Activated T-cell treated with anti-CD3 and anti-CD28 coated beads, Interleukin-2, amount 50 U/mL, for 24 hours (primary cell): ENCODE data around the gene ZNF778.
"Not testable (repeated sequence)": the region's sequence is repeated elsewhere in the genome, so short reads cannot be mapped to it uniquely, and the experiment has no call there.

Experiments
- DNase-seq: peaks from one replicate; pipeline ENCODE4 v3.0.0-alpha.2; 2020
- H3K27ac Mint-ChIP-seq: 2 replicates; pipeline ENCODE4 v1.8.0; 2020; ENCODE audit warnings: mild to moderate bottlenecking, mixed read lengths
- H3K27me3 Mint-ChIP-seq: 2 replicates; pipeline ENCODE4 v1.8.0; 2020; ENCODE audit warnings: mixed read lengths
- H3K36me3 Mint-ChIP-seq: 2 replicates; pipeline ENCODE4 v1.8.0; 2020; ENCODE audit warnings: low read depth, mixed read lengths
- H3K4me1 Mint-ChIP-seq: 2 replicates; pipeline ENCODE4 v1.8.0; 2020; ENCODE audit warnings: low read depth, mixed read lengths
- H3K4me3 Mint-ChIP-seq: 2 replicates; pipeline ENCODE4 v1.8.0; 2020; ENCODE audit warnings: mild to moderate bottlenecking, moderate library complexity, mixed read lengths
- H3K9me3 Mint-ChIP-seq: 2 replicates; pipeline ENCODE4 v1.8.0; 2020; ENCODE audit warnings: mixed read lengths

Gene ZNF778

GRCh38 chr16:89187770-89188392 is 29.6 kb upstream of the ZNF778 start:
- Mint-ChIP-seq H3K4me1 (peaks cover 3% of the 10 kb centered on the region), H3K36me3 (no peaks in the 10 kb centered on the region), H3K9me3 (no peaks in the 10 kb centered on the region), H3K27ac (no peak overlapping the region), H3K27me3 (no peaks in the 10 kb centered on the region), H3K4me3 (no peak overlapping the region)
- DNase-seq = no peak

GRCh38 chr16:89188471-89189357 is 28.8 kb upstream of the ZNF778 start:
- H3K27ac Mint-ChIP-seq, H3K4me3 Mint-ChIP-seq, H3K27me3 Mint-ChIP-seq: not testable (repeated sequence)

GRCh38 chr16:89189358-89190025 is 28.0 kb upstream of the ZNF778 start:
- no peak for DNase-seq

More at GRCh38 chr16:89188471-89189357, 28.8 kb upstream of the ZNF778 start:
- not testable (repeated sequence) for H3K36me3 Mint-ChIP-seq, DNase-seq, H3K4me1 Mint-ChIP-seq, H3K9me3 Mint-ChIP-seq

GRCh38 chr16:89190150-89190958 is 27.1 kb upstream of the ZNF778 start:
- H3K27me3 Mint-ChIP-seq = no peaks in the 10 kb centered on the region
- H3K27ac Mint-ChIP-seq = no peak overlapping the region
- H3K4me1 Mint-ChIP-seq = peaks cover 3% of the 10 kb centered on the region
- no peak for DNase-seq
- H3K9me3 Mint-ChIP-seq = no peaks in the 10 kb centered on the region
- H3K4me3 Mint-ChIP-seq = no peak overlapping the region
- H3K36me3 Mint-ChIP-seq = no peaks in the 10 kb centered on the region

More at GRCh38 chr16:89189358-89190025, 28.0 kb upstream of the ZNF778 start:
- Mint-ChIP-seq H3K9me3 (no peaks in the 10 kb centered on the region), H3K27ac (no peak overlapping the region), H3K4me1 (peaks cover 3% of the 10 kb centered on the region), H3K27me3 (no peaks in the 10 kb centered on the region), H3K4me3 (no peak overlapping the region), H3K36me3 (no peaks in the 10 kb centered on the region)

GRCh38 chr16:89191033-89191900 is 26.2 kb upstream of the ZNF778 start:
- Mint-ChIP-seq H3K4me1 (peaks cover 3% of the 10 kb centered on the region), H3K27ac (no peak overlapping the region), H3K4me3 (no peak overlapping the region), H3K9me3 (no peaks in the 10 kb centered on the region), H3K36me3 (no peaks in the 10 kb centered on the region), H3K27me3 (no peaks in the 10 kb centered on the region)
- DNase-seq = no peak

GRCh38 chr16:89191901-89192185 is 25.7 kb upstream of the ZNF778 start:
- Mint-ChIP-seq H3K27ac (no peak overlapping the region), H3K4me3 (no peak overlapping the region), H3K4me1 (peaks cover 3% of the 10 kb centered on the region), H3K9me3 (no peaks in the 10 kb centered on the region), H3K36me3 (no peaks in the 10 kb centered on the region), H3K27me3 (no peaks in the 10 kb centered on the region)
- peak; percentile 55 for DNase-seq

- not testable (repeated sequence) for H3K36me3 Mint-ChIP-seq, H3K9me3 Mint-ChIP-seq, H3K27ac Mint-ChIP-seq, H3K4me1 Mint-ChIP-seq, H3K4me3 Mint-ChIP-seq, H3K27me3 Mint-ChIP-seq
- DNase-seq = peak; percentile 86
Measured at GRCh38 chr16:89192186-89192955, 25.1 kb upstream of the ZNF778 start.

GRCh38 chr16:89192956-89193575 is 24.4 kb upstream of the ZNF778 start:
- DNase-seq = peak; percentile 77
- H3K36me3 Mint-ChIP-seq = no peaks in the 10 kb centered on the region
- peaks cover 3% of the 10 kb centered on the region for H3K4me1 Mint-ChIP-seq
- no peak overlapping the region for H3K4me3 Mint-ChIP-seq
- no peaks in the 10 kb centered on the region for H3K9me3 Mint-ChIP-seq
- H3K27me3 Mint-ChIP-seq = no peaks in the 10 kb centered on the region
- H3K27ac Mint-ChIP-seq = no peak overlapping the region

- Mint-ChIP-seq H3K9me3 (no peaks in the 10 kb centered on the region), H3K27me3 (peaks cover 1% of the 10 kb centered on the region), H3K27ac (no peak overlapping the region), H3K36me3 (no peaks in the 10 kb centered on the region), H3K4me3 (no peak overlapping the region), H3K4me1 (peaks cover 3% of the 10 kb centered on the region)
- peak; percentile 34 for DNase-seq
Measured at GRCh38 chr16:89193576-89194293, 23.8 kb upstream of the ZNF778 start.

GRCh38 chr16:89194340-89195311 is 22.9 kb upstream of the ZNF778 start:
- H3K36me3 Mint-ChIP-seq = no peaks in the 10 kb centered on the region
- no peak overlapping the region for H3K4me3 Mint-ChIP-seq
- peaks cover 3% of the 10 kb centered on the region for H3K4me1 Mint-ChIP-seq
- no peak for DNase-seq
- no peaks in the 10 kb centered on the region for H3K9me3 Mint-ChIP-seq
- H3K27me3 Mint-ChIP-seq = peaks cover 10% of the 10 kb centered on the region
- no peak overlapping the region for H3K27ac Mint-ChIP-seq

GRCh38 chr16:89195521-89196171 is 21.9 kb upstream of the ZNF778 start:
- Mint-ChIP-seq H3K4me1 (peaks cover 9% of the 10 kb centered on the region), H3K4me3 (no peak overlapping the region), H3K27me3 (peaks cover 20% of the 10 kb centered on the region), H3K36me3 (no peaks in the 10 kb centered on the region), H3K27ac (no peak overlapping the region), H3K9me3 (no peaks in the 10 kb centered on the region)
- DNase-seq = no peak
